Activated naive CD4-positive, alpha-beta T cell treated with Interleukin-2 at 50 U/mL for 16 hours (primary cell): Measurements from ENCODE around the gene DACH2.
"Not testable (repeated sequence)": the region's sequence is repeated elsewhere in the genome, so short reads cannot be mapped to it uniquely, and the experiment has no call there.

Experiments used
- DNase-seq: peaks from one replicate; pipeline ENCODE4 v3.0.0-alpha.2; 2020

Gene DACH2

GRCh38 chrX:86148024-86148511, at the start of gene DACH2:
Gene DACH2 (plus strand): TSS chrX:86148451.
- DNase-seq: peak; percentile 25

- no peak for DNase-seq
These were observed 45.9 kb upstream of the DACH2 start for GRCh38 chrX:86102341-86102740.

- DNase-seq: no peak
These were observed 45.2 kb upstream of the DACH2 start for GRCh38 chrX:86103061-86103460.

- no peak for DNase-seq
These were observed 43.7 kb upstream of the DACH2 start for GRCh38 chrX:86104526-86104925.

- no peak for DNase-seq
These were observed 26.3 kb upstream of the DACH2 start for GRCh38 chrX:86121916-86122315.

- no peak for DNase-seq
These were observed 14.5 kb upstream of the DACH2 start for GRCh38 chrX:86133761-86134160.

GRCh38 chrX:86137071-86137470, 11.2 kb upstream of the DACH2 start:
- no peak for DNase-seq

GRCh38 chrX:86141786-86142185, 6.5 kb upstream of the DACH2 start:
- DNase-seq: no peak

- no peak for DNase-seq
These were observed 2.1 kb upstream of the DACH2 start for GRCh38 chrX:86146102-86146501.

GRCh38 chrX:86148594-86148993, 343 bp downstream of the DACH2 start:
- DNase-seq: no peak

GRCh38 chrX:86149119-86149518, 868 bp downstream of the DACH2 start:
- DNase-seq: no peak

- DNase-seq: no peak
These were observed 6.3 kb downstream of the DACH2 start for GRCh38 chrX:86154553-86154952.

- no peak for DNase-seq
These were observed 23.1 kb downstream of the DACH2 start for GRCh38 chrX:86171366-86171765.

GRCh38 chrX:86178906-86179305, 30.7 kb downstream of the DACH2 start:
- DNase-seq: no peak

- not testable (repeated sequence) for DNase-seq
These were observed 33.1 kb downstream of the DACH2 start for GRCh38 chrX:86181325-86181724.

GRCh38 chrX:86192827-86193226, 44.6 kb downstream of the DACH2 start:
- no peak for DNase-seq

GRCh38 chrX:86194758-86195157, 46.5 kb downstream of the DACH2 start:
- no peak for DNase-seq

GRCh38 chrX:86195343-86195742, 47.1 kb downstream of the DACH2 start:
- no peak for DNase-seq

GRCh38 chrX:86197815-86198214, 49.6 kb downstream of the DACH2 start:
- DNase-seq: no peak

- no peak for DNase-seq
These were observed 62.5 kb downstream of the DACH2 start for GRCh38 chrX:86210772-86211171.

GRCh38 chrX:86215260-86215659, 67.0 kb downstream of the DACH2 start:
- DNase-seq: no peak

GRCh38 chrX:86237482-86237881, 89.2 kb downstream of the DACH2 start:
- DNase-seq: no peak

GRCh38 chrX:86241547-86241946, 93.3 kb downstream of the DACH2 start:
- DNase-seq: no peak

- DNase-seq: no peak
These were observed 115.3 kb downstream of the DACH2 start for GRCh38 chrX:86263526-86263925.

- DNase-seq: no peak
These were observed 147.0 kb downstream of the DACH2 start for GRCh38 chrX:86295293-86295692.

GRCh38 chrX:86322913-86323312, 174.7 kb downstream of the DACH2 start:
- no peak for DNase-seq
